Thyroid gland (tissue), 4 donors: ENCODE data around the gene CTDNEP1.

Source experiments
- POLR2A ChIP-seq, 2 donors: fragments of 450-650 bp; IDR thresholded peaks; one replicate each; pipeline ENCODE4 v1.6.1; 2017; ENCODE audit warnings: antibody characterized with exemption in 2 of 2, mild to moderate bottlenecking in 2 of 2, moderate library complexity in 1 of 2
- TF ChIP-seq, protein P1 (sequence below), 6 experiments: fragments of 200-600 bp in 3 of 6; fragments of 450-650 bp in 3 of 6; sonication (generic) in 3 of 6; IDR thresholded peaks; one replicate each; pipeline ENCODE4 v1.5.1; 2016 to 2019; ENCODE audit warnings: antibody characterized with exemption in 6 of 6, mild to moderate bottlenecking in 2 of 6, inconsistent platforms in 1 of 6, moderate library complexity in 1 of 6

DNA sequence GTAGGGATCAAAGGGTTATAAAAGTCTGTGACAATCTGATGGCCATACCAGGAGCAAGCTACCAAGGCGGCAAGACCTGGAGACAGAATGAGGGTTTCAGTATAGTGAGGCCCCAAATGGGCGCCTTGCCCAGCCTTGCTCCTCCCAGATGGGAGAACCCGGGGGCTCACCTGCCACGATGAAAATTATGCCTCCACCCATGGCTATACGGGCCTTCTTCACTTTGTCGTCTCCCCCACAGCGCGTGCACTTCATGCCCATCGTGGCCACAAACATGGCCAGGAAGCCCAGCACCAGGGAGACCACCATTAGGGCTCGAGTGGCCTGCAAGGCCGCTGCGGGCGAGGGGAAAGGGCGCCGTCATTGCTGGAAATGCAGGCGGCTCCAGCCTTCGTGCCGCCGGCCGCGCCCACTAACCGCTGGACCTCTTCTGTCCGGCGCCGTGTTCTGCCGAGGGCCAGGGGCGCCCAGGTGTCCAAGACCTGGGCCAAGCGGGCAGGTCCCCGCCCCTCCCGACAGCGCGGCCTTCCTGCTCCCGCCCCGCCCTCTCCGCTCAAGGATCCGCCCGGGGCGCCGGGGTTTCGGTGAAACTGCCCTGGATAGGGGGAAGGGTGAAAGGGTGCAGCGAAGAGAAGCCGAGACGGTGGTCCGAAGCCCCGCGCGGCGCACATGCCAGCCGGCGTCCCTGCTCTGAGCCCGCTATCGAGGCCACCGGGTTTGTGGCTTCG lies 9.3 kb upstream of the CTDNEP1 start:
- peak; percentile 12 to 76 for TF ChIP-seq POLR2A (IDR thresholded peaks at IDR 0.05)
- TF ChIP-seq, protein P1, sequence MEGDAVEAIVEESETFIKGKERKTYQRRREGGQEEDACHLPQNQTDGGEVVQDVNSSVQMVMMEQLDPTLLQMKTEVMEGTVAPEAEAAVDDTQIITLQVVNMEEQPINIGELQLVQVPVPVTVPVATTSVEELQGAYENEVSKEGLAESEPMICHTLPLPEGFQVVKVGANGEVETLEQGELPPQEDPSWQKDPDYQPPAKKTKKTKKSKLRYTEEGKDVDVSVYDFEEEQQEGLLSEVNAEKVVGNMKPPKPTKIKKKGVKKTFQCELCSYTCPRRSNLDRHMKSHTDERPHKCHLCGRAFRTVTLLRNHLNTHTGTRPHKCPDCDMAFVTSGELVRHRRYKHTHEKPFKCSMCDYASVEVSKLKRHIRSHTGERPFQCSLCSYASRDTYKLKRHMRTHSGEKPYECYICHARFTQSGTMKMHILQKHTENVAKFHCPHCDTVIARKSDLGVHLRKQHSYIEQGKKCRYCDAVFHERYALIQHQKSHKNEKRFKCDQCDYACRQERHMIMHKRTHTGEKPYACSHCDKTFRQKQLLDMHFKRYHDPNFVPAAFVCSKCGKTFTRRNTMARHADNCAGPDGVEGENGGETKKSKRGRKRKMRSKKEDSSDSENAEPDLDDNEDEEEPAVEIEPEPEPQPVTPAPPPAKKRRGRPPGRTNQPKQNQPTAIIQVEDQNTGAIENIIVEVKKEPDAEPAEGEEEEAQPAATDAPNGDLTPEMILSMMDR (IDR thresholded peaks at IDR 0.05), result no peak
